Neural cell (in vitro differentiated cells): ENCODE data around the gene RAE1.

Source experiments
- CTCF ChIP-seq: fragments of 450-650 bp; IDR thresholded peaks from 2 replicates; pipeline ENCODE4 v1.5.1; 2014; ENCODE audit warnings: antibody characterized with exemption, mild to moderate bottlenecking, moderate library complexity; ENCODE audit not compliant: poor library complexity, severe bottlenecking
- EZH2 ChIP-seq: fragments of 200-600, 300-800 bp; shearing (Covaris generic), sonication (generic); IDR thresholded peaks from 2 replicates; pipeline ENCODE4 v1.6.1; 2014; ENCODE audit warnings: antibody characterized with exemption, low read length, borderline replicate concordance, mild to moderate bottlenecking; ENCODE audit not compliant: insufficient read depth, poor library complexity, severe bottlenecking
- TAF1 ChIP-seq: IDR thresholded peaks from 2 replicates; pipeline ENCODE4 v1.6.1; 2012; ENCODE audit warnings: low read depth

GRCh38 chr20:57377350-57377749, 26.3 kb downstream of the RAE1 start:
- TF ChIP-seq CTCF (no peak), EZH2 (no peak), TAF1 (no peak)
